Tibial nerve (tissue), 4 donors: Measurements from ENCODE around the gene NPHP3.
A peak's percentile ranks its signal among the peaks of the same experiment; 100 is the strongest.

Experiments used
- EP300 ChIP-seq, 2 donors: sonication (generic); formaldehyde crosslinking; IDR thresholded peaks; one replicate each; pipeline ENCODE4 v1.6.1; 2017; ENCODE audit warnings: antibody characterized with exemption in 2 of 2, mild to moderate bottlenecking in 1 of 2
- POLR2A ChIP-seq, 2 donors: fragments of 450-650 bp; IDR thresholded peaks; one replicate each; pipeline ENCODE4 v1.6.1; 2017; ENCODE audit warnings: antibody characterized with exemption in 2 of 2, mild to moderate bottlenecking in 2 of 2, moderate library complexity in 2 of 2
- TF ChIP-seq, protein P1 (sequence below), 5 experiments: fragments of 200-600 bp in 3 of 5; fragments of 450-650 bp in 2 of 5; sonication (generic) in 3 of 5; IDR thresholded peaks; one replicate each; pipeline ENCODE4 v1.5.1; 2016 to 2019; ENCODE audit warnings: antibody characterized with exemption in 5 of 5, mild to moderate bottlenecking in 3 of 5, moderate library complexity in 2 of 5

DNA sequence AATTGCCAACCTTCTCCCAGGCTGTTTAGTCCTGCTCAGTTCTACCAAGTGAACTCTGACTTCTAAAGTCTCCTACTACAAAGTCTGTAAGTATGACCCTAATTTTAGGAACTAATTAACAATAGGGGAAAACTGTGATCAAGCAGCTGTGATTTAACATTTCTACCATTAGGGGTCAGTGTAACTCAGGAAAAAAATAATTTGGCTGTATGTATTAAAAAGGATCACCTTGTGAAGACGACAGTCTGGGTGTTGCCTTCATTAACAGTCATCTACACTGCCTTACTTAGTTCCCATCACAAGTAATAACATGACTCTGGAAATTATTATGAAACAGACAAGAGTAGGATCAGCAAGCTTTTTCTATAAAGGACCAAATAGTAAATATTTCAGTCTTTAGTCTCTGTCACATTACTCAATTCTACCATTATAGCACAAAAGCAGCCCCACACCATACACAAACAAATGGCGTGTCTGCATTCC, 4.2 kb upstream of the NPHP3 start:
- TF ChIP-seq, protein P1, sequence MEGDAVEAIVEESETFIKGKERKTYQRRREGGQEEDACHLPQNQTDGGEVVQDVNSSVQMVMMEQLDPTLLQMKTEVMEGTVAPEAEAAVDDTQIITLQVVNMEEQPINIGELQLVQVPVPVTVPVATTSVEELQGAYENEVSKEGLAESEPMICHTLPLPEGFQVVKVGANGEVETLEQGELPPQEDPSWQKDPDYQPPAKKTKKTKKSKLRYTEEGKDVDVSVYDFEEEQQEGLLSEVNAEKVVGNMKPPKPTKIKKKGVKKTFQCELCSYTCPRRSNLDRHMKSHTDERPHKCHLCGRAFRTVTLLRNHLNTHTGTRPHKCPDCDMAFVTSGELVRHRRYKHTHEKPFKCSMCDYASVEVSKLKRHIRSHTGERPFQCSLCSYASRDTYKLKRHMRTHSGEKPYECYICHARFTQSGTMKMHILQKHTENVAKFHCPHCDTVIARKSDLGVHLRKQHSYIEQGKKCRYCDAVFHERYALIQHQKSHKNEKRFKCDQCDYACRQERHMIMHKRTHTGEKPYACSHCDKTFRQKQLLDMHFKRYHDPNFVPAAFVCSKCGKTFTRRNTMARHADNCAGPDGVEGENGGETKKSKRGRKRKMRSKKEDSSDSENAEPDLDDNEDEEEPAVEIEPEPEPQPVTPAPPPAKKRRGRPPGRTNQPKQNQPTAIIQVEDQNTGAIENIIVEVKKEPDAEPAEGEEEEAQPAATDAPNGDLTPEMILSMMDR (IDR thresholded peaks at IDR 0.05): peak; percentile 62 to 84 (median 77)
- TF ChIP-seq POLR2A (IDR thresholded peaks at IDR 0.05) (no peak), EP300 (IDR thresholded peaks at IDR 0.05) (no peak)
